PC-3 (cell line): ENCODE measurements around the gene DUSP22. TPM values are rescaled to one million over a fixed set of nuclear protein-coding genes. Genes with fewer than 3 reads are reported as not detected.

Source experiments
- ATAC-seq: fragments of 200-7000 bp; cut with Tn5 transposase; 2 replicates; pipeline ENCODE4 v1.9.1; 2020; ENCODE audit warnings: mild to moderate bottlenecking, moderate library complexity
- BruUV-seq: library from RNA; stranded (reverse); fragments of 400-500 nt; replicated peaks from 2 replicates; lab custom pipeline; 2021; lab: Mats Ljungman, UMichigan
- CTCF ChIA-PET: fragments of 300-600 bp; sonication (Branson Sonifier 250); formaldehyde crosslinking; loops from one replicate; lab custom pipeline; 2022; ENCODE audit warnings: antibody characterized with exemption; lab: Charles Lee
- POLR2A ChIA-PET: fragments of 300-600 bp; sonication (Branson Sonifier 250); formaldehyde crosslinking; loops from one replicate; lab custom pipeline; 2022; ENCODE audit warnings: antibody characterized with exemption; ENCODE audit not compliant: unreplicated experiment; lab: Charles Lee
- DNase-seq: peaks from one replicate; pipeline ENCODE4 v3.0.0-alpha.2; 2015
- H2AFZ ChIP-seq: fragments of 300-600 bp; sonication (generic); 2 replicates; pipeline ENCODE4 v1.6.0; 2016; ENCODE audit warnings: antibody characterized with exemption, low read length
- H3F3A ChIP-seq: fragments of 300-600 bp; sonication (generic); one replicate; pipeline ENCODE4 v1.6.0; 2017; ENCODE audit warnings: antibody characterized with exemption, low read length, control low read depth, mild to moderate bottlenecking; ENCODE audit not compliant: unreplicated experiment
- H3K27ac ChIP-seq: fragments of 300-600 bp; sonication (generic); 2 replicates; pipeline ENCODE4 v1.5.1; 2016; ENCODE audit warnings: mild to moderate bottlenecking, low read length
- H3K27me3 ChIP-seq: fragments of 300-600 bp; sonication (generic); 2 replicates; pipeline ENCODE4 v1.6.1; 2016; ENCODE audit warnings: low read length, mixed read lengths
- H3K36me3 ChIP-seq: fragments of 300-600 bp; sonication (generic); 2 replicates; pipeline ENCODE4 v1.6.1; 2016; ENCODE audit warnings: low read depth, mixed run types, low read length, mixed read lengths
- H3K4me1 ChIP-seq: fragments of 300-600 bp; sonication (generic); 2 replicates; pipeline ENCODE4 v1.5.1; 2016; ENCODE audit warnings: low read length; ENCODE audit not compliant: insufficient read depth
- H3K4me2 ChIP-seq: fragments of 300-600 bp; sonication (generic); 2 replicates; pipeline ENCODE4 v1.6.0; 2016; ENCODE audit warnings: low read length
- H3K4me3 ChIP-seq: fragments of 300-600 bp; sonication (generic); 2 replicates; pipeline ENCODE4 v1.5.1; 2016; ENCODE audit warnings: mild to moderate bottlenecking, low read length, mixed read lengths
- H3K79me2 ChIP-seq: fragments of 300-600 bp; sonication (generic); 2 replicates; pipeline ENCODE4 v1.6.1; 2017; ENCODE audit warnings: low read length, mixed read lengths
- H3K9ac ChIP-seq: fragments of 300-600 bp; sonication (generic); 2 replicates; pipeline ENCODE4 v1.6.0; 2016; ENCODE audit warnings: mild to moderate bottlenecking, low read length
- H3K9me2 ChIP-seq: fragments of 300-600 bp; sonication (generic); replicated peaks from 2 replicates; pipeline ENCODE4 v1.6.1; 2016; ENCODE audit warnings: mixed run types, low read length, mixed read lengths
- H3K9me3 ChIP-seq: fragments of 300-600 bp; sonication (generic); 2 replicates; pipeline ENCODE4 v1.6.1; 2016; ENCODE audit warnings: low read length, mixed read lengths
- H4K20me1 ChIP-seq: fragments of 300-600 bp; sonication (generic); 2 replicates; pipeline ENCODE4 v1.6.1; 2016; ENCODE audit warnings: low read length, mixed read lengths
- CTCF ChIP-seq: fragments of 300-600 bp; sonication (generic); conservative IDR thresholded peaks from 2 replicates; pipeline ENCODE4 v1.5.1; 2017; ENCODE audit warnings: antibody characterized with exemption, low read depth, mild to moderate bottlenecking, low read length
- EZH2 ChIP-seq: fragments of 300-600 bp; sonication (generic); IDR thresholded peaks from one replicate; pipeline ENCODE4 v1.6.1; 2017; ENCODE audit warnings: antibody characterized with exemption, mild to moderate bottlenecking, low read length; ENCODE audit not compliant: unreplicated experiment
- EZH2phosphoT487 ChIP-seq: fragments of 300-600 bp; sonication (generic); IDR thresholded peaks from 2 replicates; pipeline ENCODE4 v1.6.1; 2018; ENCODE audit warnings: mild to moderate bottlenecking, antibody characterized with exemption, low read length, borderline replicate concordance
- intact Hi-C: fragments of 100-400 bp; cut with micrococcal nuclease; formaldehyde crosslinking; loops from 2 replicates; pipeline ENCODE4 v1.9.0; 2023
- total RNA-seq: library from RNA; depleted of rRNA; stranded (reverse); fragments of >200 nt; gene quantifications from 2 replicates; pipeline ENCODE4 v1.2.3, GENCODE V29; 2014; rRNA removed

The DUSP22 gene
- total RNA-seq, 1 experiment from 2014 or later: 37.8 TPM

- intact Hi-C loops: loop anchor here (10.0 kb wide), 1 partner anchor 75 kb away; no protein-coding TSS in a partner anchor
- no peaks in the 10 kb centered on the region for H3K36me3 ChIP-seq
- no TSS peak for BruUV-seq
- no peak for DNase-seq
- CTCF ChIA-PET: no interaction called here
- no peak overlapping the region for H3K4me2 ChIP-seq
- H3K27me3 ChIP-seq: peaks cover 66% of the 10 kb centered on the region
- H3F3A ChIP-seq: no peaks in the 10 kb centered on the region
- H3K4me3 ChIP-seq: no peak overlapping the region
- H3K79me2 ChIP-seq: no peaks in the 10 kb centered on the region
- no peak overlapping the region for H3K9ac ChIP-seq
- ATAC-seq: no peak
- no peaks in the 10 kb centered on the region for H4K20me1 ChIP-seq
- H3K9me3 ChIP-seq: no peaks in the 10 kb centered on the region
- H3K4me1 ChIP-seq: peaks cover 14% of the 10 kb centered on the region
- H3K9me2 ChIP-seq: no peaks in the 10 kb centered on the region
- no peak overlapping the region for H3K27ac ChIP-seq
- POLR2A ChIA-PET: no interaction called here
- TF ChIP-seq CTCF (no peak), EZH2 (no peak), EZH2phosphoT487 (no peak)
- H2AFZ ChIP-seq: no peak overlapping the region
These were observed 107.7 kb downstream of the DUSP22 start for GRCh38 chr6:399785-400534.

GRCh38 chr6:400815-401214 is 108.5 kb downstream of the DUSP22 start:
- Histone ChIP-seq H2AFZ (no peak overlapping the region), H4K20me1 (no peaks in the 10 kb centered on the region), H3K27me3 (peaks cover 66% of the 10 kb centered on the region), H3K27ac (no peak overlapping the region), H3F3A (no peaks in the 10 kb centered on the region), H3K9me2 (no peaks in the 10 kb centered on the region), H3K4me2 (no peak overlapping the region), H3K9me3 (no peaks in the 10 kb centered on the region), H3K4me1 (peaks cover 14% of the 10 kb centered on the region), H3K79me2 (no peaks in the 10 kb centered on the region), H3K36me3 (no peaks in the 10 kb centered on the region), H3K4me3 (no peak overlapping the region), H3K9ac (no peak overlapping the region)
- DNase-seq: no peak
- POLR2A ChIA-PET: no interaction called here
- CTCF ChIA-PET: no interaction called here
- no TSS peak for BruUV-seq
- no peak for ATAC-seq
- intact Hi-C loops: no loop called here
- TF ChIP-seq CTCF (no peak), EZH2 (no peak), EZH2phosphoT487 (no peak)

Other genes with a start within 250 kb of the DUSP22 start
- 0.15 TPM in 1 of 2 replicates, not detected in the other for gene IRF4, start 99.3 kb downstream of the DUSP22 start, total RNA-seq